Mammary epithelial cell (primary cell): Measurements from ENCODE around the gene CSNK1G2.

ENCODE experiments used
- EZH2 ChIP-seq: IDR thresholded peaks from 2 replicates; pipeline ENCODE4 v1.6.1; 2012; ENCODE audit warnings: low read length, inconsistent platforms, borderline replicate concordance
- TF ChIP-seq, protein P1 (sequence below), 2 donors: IDR thresholded peaks in 1 of 2; conservative IDR thresholded peaks in 1 of 2; 2 replicates each; pipeline ENCODE4 v1.5.1; 2011 to 2012; ENCODE audit warnings: inconsistent platforms in 2 of 2, low read length in 2 of 2, mild to moderate bottlenecking in 2 of 2, control low read depth in 1 of 2, low read depth in 1 of 2; ENCODE audit not compliant: insufficient read depth in 1 of 2; ENCODE audit errors: extremely low read depth in 1 of 2

DNA sequence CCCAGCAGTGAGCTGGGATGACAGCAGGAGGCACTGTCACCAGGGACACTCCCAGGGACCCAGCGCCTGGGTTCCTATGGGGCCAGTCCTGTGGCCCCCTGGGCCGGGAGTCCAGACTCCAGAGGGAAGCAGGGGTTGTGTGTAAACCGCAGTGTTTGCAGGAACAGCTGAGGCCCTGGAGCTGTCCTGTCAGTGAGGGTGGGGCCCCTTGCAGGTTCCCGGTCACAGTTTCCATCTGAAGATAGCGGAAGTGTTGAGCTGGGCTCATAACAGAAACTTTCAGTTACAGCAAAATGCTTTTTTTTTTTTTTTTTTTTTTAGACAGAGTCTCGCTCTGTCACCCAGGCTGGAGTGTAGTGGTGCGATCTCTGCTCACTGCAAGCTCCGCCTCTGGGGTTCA lies 17.7 kb upstream of the CSNK1G2 start:
- TF ChIP-seq, protein P1, sequence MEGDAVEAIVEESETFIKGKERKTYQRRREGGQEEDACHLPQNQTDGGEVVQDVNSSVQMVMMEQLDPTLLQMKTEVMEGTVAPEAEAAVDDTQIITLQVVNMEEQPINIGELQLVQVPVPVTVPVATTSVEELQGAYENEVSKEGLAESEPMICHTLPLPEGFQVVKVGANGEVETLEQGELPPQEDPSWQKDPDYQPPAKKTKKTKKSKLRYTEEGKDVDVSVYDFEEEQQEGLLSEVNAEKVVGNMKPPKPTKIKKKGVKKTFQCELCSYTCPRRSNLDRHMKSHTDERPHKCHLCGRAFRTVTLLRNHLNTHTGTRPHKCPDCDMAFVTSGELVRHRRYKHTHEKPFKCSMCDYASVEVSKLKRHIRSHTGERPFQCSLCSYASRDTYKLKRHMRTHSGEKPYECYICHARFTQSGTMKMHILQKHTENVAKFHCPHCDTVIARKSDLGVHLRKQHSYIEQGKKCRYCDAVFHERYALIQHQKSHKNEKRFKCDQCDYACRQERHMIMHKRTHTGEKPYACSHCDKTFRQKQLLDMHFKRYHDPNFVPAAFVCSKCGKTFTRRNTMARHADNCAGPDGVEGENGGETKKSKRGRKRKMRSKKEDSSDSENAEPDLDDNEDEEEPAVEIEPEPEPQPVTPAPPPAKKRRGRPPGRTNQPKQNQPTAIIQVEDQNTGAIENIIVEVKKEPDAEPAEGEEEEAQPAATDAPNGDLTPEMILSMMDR (conservative IDR thresholded peaks at IDR 0.05 in 1 of 2, IDR thresholded peaks at IDR 0.05 in 1 of 2; ENCODE audit: extremely low read depth in 1 of 2, insufficient read depth in 1 of 2, low read depth in 1 of 2, low read length in 2 of 2): no peak
- TF ChIP-seq EZH2: no peak
